ENCODE results near the gene NME1.
A peak's percentile ranks its signal among the peaks of the same experiment; 100 is the strongest.

Gene NME1

GRCh38 chr17:51128076-51128475 is 25.3 kb upstream of the NME1 start:
- ATAC-seq (peak; percentile 48), DNase-seq (no peak)
- no peaks in the 10 kb centered on the region for H3K27me3 Mint-ChIP-seq
- H3K4me1 Mint-ChIP-seq, result peaks cover 20% of the 10 kb centered on the region
- no peaks in the 10 kb centered on the region for H3K9me3 Mint-ChIP-seq
- no peaks in the 10 kb centered on the region for H3K36me3 Mint-ChIP-seq (ENCODE audit: low read depth)
- H3K27ac Mint-ChIP-seq, result peak overlapping the region; percentile 7
- no peak overlapping the region for H3K4me3 Mint-ChIP-seq

GRCh38 chr17:51132964-51133319 is 20.4 kb upstream of the NME1 start:
- peaks cover 15% of the 10 kb centered on the region for H3K4me1 Mint-ChIP-seq
- no peaks in the 10 kb centered on the region for H3K36me3 Mint-ChIP-seq (ENCODE audit: low read depth)
- no peaks in the 10 kb centered on the region for H3K27me3 Mint-ChIP-seq
- peak; percentile 87 for ATAC-seq
- no peak overlapping the region for H3K4me3 Mint-ChIP-seq
- no peak for DNase-seq
- no peaks in the 10 kb centered on the region for H3K9me3 Mint-ChIP-seq
- H3K27ac Mint-ChIP-seq, result no peak overlapping the region

- Mint-ChIP-seq H3K36me3 (ENCODE audit: low read depth) (no peaks in the 10 kb centered on the region), H3K4me1 (peaks cover 12% of the 10 kb centered on the region), H3K27ac (no peak overlapping the region), H3K4me3 (no peak overlapping the region), H3K27me3 (peaks cover 2% of the 10 kb centered on the region), H3K9me3 (no peaks in the 10 kb centered on the region)
- ATAC-seq, result no peak
- DNase-seq, result no peak
Observed at GRCh38 chr17:51133365-51133764, 20.0 kb upstream of the NME1 start.

GRCh38 chr17:51135956-51136355 is 17.4 kb upstream of the NME1 start:
- DNase-seq (no peak), ATAC-seq (no peak)
- no peaks in the 10 kb centered on the region for H3K9me3 Mint-ChIP-seq
- H3K4me3 Mint-ChIP-seq, result no peak overlapping the region
- no peak overlapping the region for H3K27ac Mint-ChIP-seq
- H3K27me3 Mint-ChIP-seq, result peaks cover 2% of the 10 kb centered on the region
- peaks cover 12% of the 10 kb centered on the region for H3K4me1 Mint-ChIP-seq
- no peaks in the 10 kb centered on the region for H3K36me3 Mint-ChIP-seq (ENCODE audit: low read depth)

- no peak overlapping the region for H3K4me3 Mint-ChIP-seq
- no peak for ATAC-seq
- H3K9me3 Mint-ChIP-seq, result no peaks in the 10 kb centered on the region
- DNase-seq, result no peak
- H3K27me3 Mint-ChIP-seq, result peaks cover 2% of the 10 kb centered on the region
- H3K36me3 Mint-ChIP-seq (ENCODE audit: low read depth), result no peaks in the 10 kb centered on the region
- peaks cover 15% of the 10 kb centered on the region for H3K4me1 Mint-ChIP-seq
- no peak overlapping the region for H3K27ac Mint-ChIP-seq
Observed at GRCh38 chr17:51142597-51142996, 10.8 kb upstream of the NME1 start.

DNA sequence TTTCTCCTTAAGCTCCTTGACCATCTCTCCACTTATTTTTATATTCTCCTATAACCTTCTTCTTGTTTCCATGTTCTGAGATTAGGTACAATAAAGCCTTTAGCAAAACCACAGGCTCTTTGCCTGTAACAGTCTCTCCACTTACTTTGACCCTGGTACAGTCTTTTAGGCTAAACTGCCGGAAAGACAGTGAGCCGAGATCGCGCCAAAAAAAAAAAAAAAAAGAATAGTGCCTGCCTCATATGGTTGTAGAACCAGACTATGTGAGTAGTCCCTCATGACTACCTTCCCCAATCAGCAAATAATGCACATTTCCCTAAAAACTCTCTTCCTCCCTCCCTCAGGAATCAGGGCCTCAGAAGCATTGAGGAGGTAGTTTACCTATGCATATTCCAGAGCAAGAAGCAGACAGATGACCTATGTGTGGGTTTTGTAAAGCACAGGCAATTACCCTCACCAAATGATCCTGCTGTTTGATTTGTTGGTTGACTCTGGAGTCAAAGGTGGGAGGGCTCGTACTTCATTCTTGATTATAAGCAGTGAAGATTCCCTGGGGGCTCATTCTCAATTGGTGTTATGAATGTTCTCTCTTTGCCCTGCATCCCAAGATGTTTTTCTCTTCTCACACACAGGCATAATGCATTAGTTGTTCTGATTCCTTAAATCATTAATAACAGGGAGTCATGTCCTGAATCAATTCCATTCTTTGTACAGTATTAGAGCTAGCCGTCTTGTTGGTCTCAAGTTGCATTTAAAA is 8.9 kb upstream of the NME1 start:
- no peaks in the 10 kb centered on the region for H3K27me3 Mint-ChIP-seq
- no peak overlapping the region for H3K4me3 Mint-ChIP-seq
- H3K9me3 Mint-ChIP-seq, result no peaks in the 10 kb centered on the region
- peaks cover 22% of the 10 kb centered on the region for H3K4me1 Mint-ChIP-seq
- H3K36me3 Mint-ChIP-seq (ENCODE audit: low read depth), result no peaks in the 10 kb centered on the region
- DNase-seq (no peak), ATAC-seq (no peak)
- H3K27ac Mint-ChIP-seq, result no peak overlapping the region

DNA sequence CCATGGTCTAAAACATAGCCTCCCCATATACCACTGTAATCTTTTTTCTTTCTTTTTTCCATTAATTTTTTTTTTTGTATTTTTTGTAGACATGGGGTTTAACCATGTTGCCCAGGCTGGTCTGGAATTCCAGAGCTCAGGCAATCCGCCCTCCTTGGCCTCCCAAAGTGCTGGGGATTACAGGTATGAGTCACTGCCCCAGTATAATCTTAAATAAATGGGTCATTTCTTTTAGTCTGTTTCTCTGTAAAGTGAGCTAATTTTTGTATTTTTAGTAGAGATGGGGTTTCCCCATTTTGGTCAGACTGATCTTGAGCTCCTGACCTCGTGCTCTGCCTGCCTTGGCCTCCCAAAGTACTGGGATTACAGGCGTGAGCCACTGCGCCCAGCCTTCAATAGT is 5.7 kb upstream of the NME1 start:
- H3K36me3 Mint-ChIP-seq (ENCODE audit: low read depth), result no peaks in the 10 kb centered on the region
- peaks cover 22% of the 10 kb centered on the region for H3K4me1 Mint-ChIP-seq
- H3K9me3 Mint-ChIP-seq, result no peaks in the 10 kb centered on the region
- H3K27me3 Mint-ChIP-seq, result no peaks in the 10 kb centered on the region
- H3K4me3 Mint-ChIP-seq, result no peak overlapping the region
- H3K27ac Mint-ChIP-seq, result peak overlapping the region; percentile 54
- DNase-seq (no peak), ATAC-seq (peak; percentile 51)

GRCh38 chr17:51149163-51149562 is 4.2 kb upstream of the NME1 start:
- no peak for DNase-seq
- no peak overlapping the region for H3K4me3 Mint-ChIP-seq
- H3K9me3 Mint-ChIP-seq, result no peaks in the 10 kb centered on the region
- no peak for ATAC-seq
- no peaks in the 10 kb centered on the region for H3K36me3 Mint-ChIP-seq (ENCODE audit: low read depth)
- peaks cover 22% of the 10 kb centered on the region for H3K4me1 Mint-ChIP-seq
- no peak overlapping the region for H3K27ac Mint-ChIP-seq
- no peaks in the 10 kb centered on the region for H3K27me3 Mint-ChIP-seq

DNA sequence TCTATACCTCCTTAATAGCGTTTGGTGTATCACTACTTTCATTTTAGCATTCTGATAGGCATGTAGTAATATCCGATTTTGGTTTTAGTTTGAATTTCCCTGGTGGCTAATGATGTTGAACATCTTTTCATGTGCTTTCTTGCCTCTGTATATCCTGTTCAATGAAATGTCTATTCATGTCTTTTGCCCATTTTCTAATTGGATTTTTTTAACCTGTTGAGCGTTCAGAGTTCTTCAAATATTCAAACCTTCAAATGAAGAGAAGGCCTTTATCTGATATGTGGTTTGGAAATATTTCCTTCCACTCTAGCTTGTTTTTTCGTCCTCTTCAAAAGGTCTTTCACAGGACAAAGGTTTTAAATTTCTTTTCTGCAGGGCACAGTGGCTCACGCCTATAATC is 2.4 kb upstream of the NME1 start:
- DNase-seq (no peak), ATAC-seq (no peak)
- Mint-ChIP-seq H3K27me3 (no peaks in the 10 kb centered on the region), H3K27ac (no peak overlapping the region), H3K36me3 (ENCODE audit: low read depth) (peaks cover 6% of the 10 kb centered on the region), H3K4me3 (no peak overlapping the region), H3K9me3 (no peaks in the 10 kb centered on the region), H3K4me1 (peaks cover 22% of the 10 kb centered on the region)

GRCh38 chr17:51152766-51153209 is 571 bp upstream of the NME1 start:
- Mint-ChIP-seq H3K9me3 (no peaks in the 10 kb centered on the region), H3K4me1 (peaks cover 14% of the 10 kb centered on the region), H3K4me3 (no peak overlapping the region), H3K36me3 (ENCODE audit: low read depth) (peaks cover 22% of the 10 kb centered on the region), H3K27ac (no peak overlapping the region), H3K27me3 (no peaks in the 10 kb centered on the region)
- no peak for ATAC-seq
- DNase-seq, result no peak

- no peaks in the 10 kb centered on the region for H3K27me3 Mint-ChIP-seq
Observed at GRCh38 chr17:51154176-51154575, 817 bp downstream of the NME1 start.

DNA sequence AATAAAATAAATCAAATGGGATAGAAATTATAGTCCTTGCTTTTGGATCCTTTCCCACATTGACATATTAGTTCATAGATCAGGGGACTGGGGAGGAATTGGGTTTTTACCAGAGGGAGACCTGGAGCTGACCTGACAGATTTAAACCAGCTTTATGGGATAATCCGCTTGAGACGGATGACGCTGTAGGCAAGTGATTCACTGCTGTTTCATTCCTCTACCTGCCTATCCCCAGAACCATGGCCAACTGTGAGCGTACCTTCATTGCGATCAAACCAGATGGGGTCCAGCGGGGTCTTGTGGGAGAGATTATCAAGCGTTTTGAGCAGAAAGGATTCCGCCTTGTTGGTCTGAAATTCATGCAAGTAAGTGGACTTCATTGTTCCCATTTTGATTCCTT is 2.1 kb downstream of the NME1 start:
- no peak for DNase-seq

More at GRCh38 chr17:51154176-51154575, 817 bp downstream of the NME1 start:
- Mint-ChIP-seq H3K4me1 (peaks cover 14% of the 10 kb centered on the region), H3K36me3 (ENCODE audit: low read depth) (peaks cover 34% of the 10 kb centered on the region), H3K9me3 (no peaks in the 10 kb centered on the region), H3K27ac (no peak overlapping the region), H3K4me3 (no peak overlapping the region)
- DNase-seq (no peak), ATAC-seq (no peak)

DNA sequence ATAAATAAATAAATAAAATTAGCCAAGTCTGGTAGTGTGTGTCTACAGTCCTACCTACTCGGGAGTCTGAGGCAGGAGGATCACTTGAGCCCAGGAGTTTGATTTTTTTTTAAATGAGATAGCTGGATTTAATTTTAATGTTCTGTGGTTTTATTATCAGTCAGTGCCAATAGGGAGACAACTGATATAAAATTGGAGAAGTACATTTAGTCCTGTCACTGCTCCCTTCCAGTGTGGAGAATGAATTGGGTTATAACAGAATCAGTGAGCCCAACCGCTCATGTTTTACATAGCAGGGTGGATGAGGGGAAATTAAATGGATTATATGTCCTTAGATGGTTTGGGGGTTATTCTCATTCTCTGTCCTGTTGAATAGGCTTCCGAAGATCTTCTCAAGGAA is 6.2 kb downstream of the NME1 start:
- ATAC-seq (no peak), DNase-seq (no peak)
- no peak overlapping the region for H3K27ac Mint-ChIP-seq
- H3K9me3 Mint-ChIP-seq, result no peaks in the 10 kb centered on the region
- H3K36me3 Mint-ChIP-seq (ENCODE audit: low read depth), result peaks cover 70% of the 10 kb centered on the region
- no peaks in the 10 kb centered on the region for H3K27me3 Mint-ChIP-seq
- H3K4me3 Mint-ChIP-seq, result no peak overlapping the region
- H3K4me1 Mint-ChIP-seq, result peaks cover 17% of the 10 kb centered on the region

More for the DNA sequence above, 2.1 kb downstream of the NME1 start:
- no peak overlapping the region for H3K4me3 Mint-ChIP-seq
- H3K27me3 Mint-ChIP-seq, result no peaks in the 10 kb centered on the region
- peaks cover 44% of the 10 kb centered on the region for H3K36me3 Mint-ChIP-seq (ENCODE audit: low read depth)
- no peak overlapping the region for H3K27ac Mint-ChIP-seq
- H3K4me1 Mint-ChIP-seq, result peaks cover 14% of the 10 kb centered on the region
- H3K9me3 Mint-ChIP-seq, result no peaks in the 10 kb centered on the region
- no peak for ATAC-seq

- Mint-ChIP-seq H3K36me3 (ENCODE audit: low read depth) (peaks cover 64% of the 10 kb centered on the region), H3K9me3 (no peaks in the 10 kb centered on the region), H3K27ac (peak overlapping the region; percentile 23), H3K4me3 (no peak overlapping the region), H3K4me1 (peaks cover 28% of the 10 kb centered on the region), H3K27me3 (no peaks in the 10 kb centered on the region)
- ATAC-seq, result no peak
- DNase-seq, result no peak
Observed at GRCh38 chr17:51161541-51161940, 8.2 kb downstream of the NME1 start.

DNA sequence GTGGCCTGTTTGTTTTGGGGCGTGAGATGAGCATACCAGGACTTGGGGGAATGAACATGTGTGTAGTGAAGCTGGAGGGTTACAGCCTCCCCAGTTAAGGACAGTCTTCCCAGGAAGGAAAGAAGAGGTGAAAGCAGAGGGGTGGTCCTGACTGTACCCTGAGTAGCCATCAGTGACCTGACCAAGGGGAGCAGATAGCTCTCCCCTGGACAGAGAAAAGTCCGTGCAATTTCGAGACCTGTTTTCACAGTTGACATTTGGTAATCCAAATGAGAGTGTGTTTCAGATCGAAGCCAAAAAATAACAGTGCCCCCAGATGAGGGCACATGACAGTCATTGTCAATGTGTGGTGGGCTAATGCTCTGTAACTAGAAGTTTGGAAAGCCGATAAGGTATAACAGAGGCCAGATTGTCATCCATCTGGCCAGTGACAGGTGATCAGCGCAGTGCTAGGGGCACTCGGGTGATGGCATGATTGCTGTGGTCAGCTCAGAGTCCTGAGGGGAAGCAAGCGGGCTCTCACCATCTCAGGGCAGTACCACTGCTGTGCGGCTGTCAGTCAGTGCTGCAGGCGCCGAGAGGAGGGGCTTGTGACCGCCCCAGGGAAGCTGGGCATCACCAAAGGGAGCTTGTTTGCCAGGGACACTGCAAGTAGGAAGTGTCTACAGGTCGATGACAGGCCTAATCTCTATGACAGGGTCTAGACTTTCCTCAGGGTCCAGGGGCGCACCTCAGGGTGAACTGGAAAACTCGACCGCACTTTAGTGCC is 11.7 kb downstream of the NME1 start:
- DNase-seq (no peak), ATAC-seq (no peak)
- H3K9me3 Mint-ChIP-seq, result no peaks in the 10 kb centered on the region
- no peaks in the 10 kb centered on the region for H3K27me3 Mint-ChIP-seq
- peaks cover 38% of the 10 kb centered on the region for H3K4me1 Mint-ChIP-seq
- H3K27ac Mint-ChIP-seq, result peak overlapping the region; percentile 98
- peak overlapping the region; percentile 93 for H3K4me3 Mint-ChIP-seq
- H3K36me3 Mint-ChIP-seq (ENCODE audit: low read depth), result peaks cover 62% of the 10 kb centered on the region
